Measurements from ENCODE around the gene TTC27. TPM values are rescaled to one million over a fixed set of nuclear protein-coding genes. Genes with fewer than 3 reads are reported as not detected.

Gene TTC27
- total and polyA plus RNA-seq, 10 of the 15 experiments (the other 5 are each of a cell fraction or from before 2014, with no cell fraction given) = 20.4 to 34.9 (median 26.0) TPM

GRCh38 chr2:32748158-32748557 is 120.3 kb downstream of the TTC27 start:
- H3K27me3 ChIP-seq (replicated peaks in 1 of 2; ENCODE audit: control insufficient read depth in 2 of 2, insufficient read depth in 2 of 2, low read length in 1 of 2) = no peaks in the 10 kb centered on the region
- no peak overlapping the region for H3K4me2 ChIP-seq (ENCODE audit: control insufficient read depth, insufficient read depth)
- H3K79me2 ChIP-seq (ENCODE audit: control insufficient read depth, insufficient read depth, low read length) = no peaks in the 10 kb centered on the region
- RAD21 ChIA-PET (ENCODE audit: unreplicated experiment) = no interaction called here
- SMC1A ChIA-PET (ENCODE audit: uncharacterized antibody, unreplicated experiment) = no interaction called here
- 100% methylated on average over 1 of the region's 1 CpG for WGBS (ENCODE audit: insufficient coverage, insufficient replicate concordance, low lambda C conversion rate, missing lambda C conversion rate)
- CTCF ChIA-PET = no interaction called here
- no peak overlapping the region for H3K9ac ChIP-seq (ENCODE audit: control insufficient read depth, insufficient read depth, low read length)
- DNase-seq (ENCODE audit: low read depth, low spot score) (no peak), FAIRE-seq (no peak), ATAC-seq (no peak)
- no peak overlapping the region for H3K27ac ChIP-seq (ENCODE audit: control insufficient read depth, insufficient read depth)
- H3K9me3 ChIP-seq (replicated peaks; ENCODE audit: control insufficient read depth, insufficient read depth, low read length) = no peaks in the 10 kb centered on the region
- H4K20me1 ChIP-seq (ENCODE audit: control insufficient read depth, insufficient read depth) = no peaks in the 10 kb centered on the region
- intact Hi-C loops (cut with micrococcal nuclease; ENCODE audit: unreplicated experiment) (no loop called here), in situ Hi-C loops (cut with MboI) (no loop called here)
- no peak overlapping the region for H3K4me3 ChIP-seq
- peaks cover 0 to 8% of the 10 kb centered on the region in 2 experiments; a peak in 1 of 4 replicates for H3K36me3 ChIP-seq (ENCODE audit: control insufficient read depth in 2 of 2, insufficient read depth in 2 of 2, low read length in 1 of 2)
- BruUV-seq (replicated peaks) = no TSS peak
- POLR2A ChIA-PET = no interaction called here
- TF ChIP-seq SUZ12 (IDR thresholded peaks at IDR 0.05; ENCODE audit: unreplicated experiment) (no peak), IRF3 (IDR thresholded peaks at IDR 0.05) (no peak), WRNIP1 (IDR thresholded peaks at IDR 0.05; ENCODE audit: borderline replicate concordance, low read depth, low read length) (no peak), GATAD2B (conservative IDR thresholded peaks at IDR 0.05; ENCODE audit: low read depth) (no peak), BCL11A (IDR thresholded peaks at IDR 0.05; ENCODE audit: low read depth, low read length) (no peak), TARDBP (IDR thresholded peaks at IDR 0.05; ENCODE audit: borderline replicate concordance) (no peak), MYB (IDR thresholded peaks at IDR 0.05; ENCODE audit: borderline replicate concordance, low read depth, low read length) (no peak), CHD2 (IDR thresholded peaks at IDR 0.05; ENCODE audit: borderline replicate concordance, low read depth, low read length) (no peak), FOXM1 (IDR thresholded peaks at IDR 0.05; ENCODE audit: low read depth, low read length) (no peak), EGR1 (IDR thresholded peaks at IDR 0.05; ENCODE audit: borderline replicate concordance in 1 of 2, low read depth in 2 of 2, low read length in 2 of 2) (no peak), ZNF207 (IDR thresholded peaks at IDR 0.05; ENCODE audit: borderline replicate concordance) (no peak), YY1 (IDR thresholded peaks at IDR 0.05; ENCODE audit: low read depth, low read length) (no peak), ZBTB4 (CRISPR knock-in tag; IDR thresholded peaks at IDR 0.05) (no peak), CBX5 (IDR thresholded peaks at IDR 0.05; ENCODE audit: low read depth) (no peak), TAF1 (IDR thresholded peaks at IDR 0.05; ENCODE audit: borderline replicate concordance, low read depth, low read length) (no peak), TCF7 (IDR thresholded peaks at IDR 0.05; ENCODE audit: borderline replicate concordance) (no peak), ZZZ3 (IDR thresholded peaks at IDR 0.05; ENCODE audit: control insufficient read depth, insufficient read length, low read depth) (no peak), ZNF217 (IDR thresholded peaks at IDR 0.05) (no peak), USF2 (IDR thresholded peaks at IDR 0.05; ENCODE audit: borderline replicate concordance, low read depth, low read length) (no peak)
- peaks cover 5% of the 10 kb centered on the region for H3K4me1 ChIP-seq (ENCODE audit: control insufficient read depth, insufficient read depth, low read length)
- no peak overlapping the region for H2AFZ ChIP-seq (ENCODE audit: control insufficient read depth, low read depth, low read length)
